ENCODE data around the gene ATP8B4. TPM values are rescaled to one million over a fixed set of nuclear protein-coding genes. Genes with fewer than 3 reads are reported as not detected.

ATP8B4 gene
- total RNA-seq, 1 donor from 2014 or later: 9.8 TPM

GRCh38 chr15:50110285-50110684 is 8.7 kb downstream of the ATP8B4 start:
- no peaks in the 10 kb centered on the region for H3K27me3 ChIP-seq
- no peaks in the 10 kb centered on the region for H3K36me3 ChIP-seq
- intact Hi-C loops (cut with DNase I): no loop called here
- no peaks in the 10 kb centered on the region for H3K4me1 ChIP-seq
- no peak for DNase-seq (ENCODE audit: extremely low spot score in 2 of 2)
- H3K27ac ChIP-seq: no peak overlapping the region
- no peak overlapping the region for H3K4me3 ChIP-seq
- no peak for TF ChIP-seq POLR2A (IDR thresholded peaks at IDR 0.05)
- TF ChIP-seq POLR2AphosphoS5 (IDR thresholded peaks at IDR 0.05; ENCODE audit: insufficient read depth in 1 of 2, low read depth in 1 of 2): no peak
- TF ChIP-seq, protein P1, sequence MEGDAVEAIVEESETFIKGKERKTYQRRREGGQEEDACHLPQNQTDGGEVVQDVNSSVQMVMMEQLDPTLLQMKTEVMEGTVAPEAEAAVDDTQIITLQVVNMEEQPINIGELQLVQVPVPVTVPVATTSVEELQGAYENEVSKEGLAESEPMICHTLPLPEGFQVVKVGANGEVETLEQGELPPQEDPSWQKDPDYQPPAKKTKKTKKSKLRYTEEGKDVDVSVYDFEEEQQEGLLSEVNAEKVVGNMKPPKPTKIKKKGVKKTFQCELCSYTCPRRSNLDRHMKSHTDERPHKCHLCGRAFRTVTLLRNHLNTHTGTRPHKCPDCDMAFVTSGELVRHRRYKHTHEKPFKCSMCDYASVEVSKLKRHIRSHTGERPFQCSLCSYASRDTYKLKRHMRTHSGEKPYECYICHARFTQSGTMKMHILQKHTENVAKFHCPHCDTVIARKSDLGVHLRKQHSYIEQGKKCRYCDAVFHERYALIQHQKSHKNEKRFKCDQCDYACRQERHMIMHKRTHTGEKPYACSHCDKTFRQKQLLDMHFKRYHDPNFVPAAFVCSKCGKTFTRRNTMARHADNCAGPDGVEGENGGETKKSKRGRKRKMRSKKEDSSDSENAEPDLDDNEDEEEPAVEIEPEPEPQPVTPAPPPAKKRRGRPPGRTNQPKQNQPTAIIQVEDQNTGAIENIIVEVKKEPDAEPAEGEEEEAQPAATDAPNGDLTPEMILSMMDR (IDR thresholded peaks at IDR 0.05): no peak
- no peaks in the 10 kb centered on the region for H3K9me3 ChIP-seq

GRCh38 chr15:50109076-50109987 is 9.7 kb downstream of the ATP8B4 start:
- Histone ChIP-seq H3K36me3 (no peaks in the 10 kb centered on the region), H3K27ac (no peak overlapping the region), H3K9me3 (no peaks in the 10 kb centered on the region), H3K27me3 (no peaks in the 10 kb centered on the region), H3K4me1 (no peaks in the 10 kb centered on the region), H3K4me3 (no peak overlapping the region)
- DNase-seq (ENCODE audit: extremely low spot score in 2 of 2): no peak
- TF ChIP-seq POLR2AphosphoS5 (IDR thresholded peaks at IDR 0.05; ENCODE audit: insufficient read depth in 1 of 2, low read depth in 1 of 2) (no peak), POLR2A (IDR thresholded peaks at IDR 0.05) (no peak)
- TF ChIP-seq, protein P1 (IDR thresholded peaks at IDR 0.05): no peak
- intact Hi-C loops (cut with DNase I): no loop called here

- DNase-seq (ENCODE audit: extremely low spot score in 2 of 2): no peak
- H3K9me3 ChIP-seq: no peaks in the 10 kb centered on the region
- no peak overlapping the region for H3K4me3 ChIP-seq
- H3K4me1 ChIP-seq: no peaks in the 10 kb centered on the region
- no peaks in the 10 kb centered on the region for H3K27me3 ChIP-seq
- no peak overlapping the region for H3K27ac ChIP-seq
- intact Hi-C loops (cut with DNase I): no loop called here
- TF ChIP-seq POLR2AphosphoS5 (IDR thresholded peaks at IDR 0.05; ENCODE audit: insufficient read depth in 1 of 2, low read depth in 1 of 2): no peak
- no peak for TF ChIP-seq POLR2A (IDR thresholded peaks at IDR 0.05)
- TF ChIP-seq, protein P1 (IDR thresholded peaks at IDR 0.05): no peak
- H3K36me3 ChIP-seq: no peaks in the 10 kb centered on the region
Observed at GRCh38 chr15:50108461-50108860, 10.6 kb downstream of the ATP8B4 start.

GRCh38 chr15:50107591-50108408 is 11.2 kb downstream of the ATP8B4 start:
- Histone ChIP-seq H3K36me3 (no peaks in the 10 kb centered on the region), H3K27me3 (no peaks in the 10 kb centered on the region), H3K9me3 (no peaks in the 10 kb centered on the region), H3K27ac (no peak overlapping the region), H3K4me3 (no peak overlapping the region), H3K4me1 (no peaks in the 10 kb centered on the region)
- no peak for TF ChIP-seq POLR2AphosphoS5 (IDR thresholded peaks at IDR 0.05; ENCODE audit: insufficient read depth in 1 of 2, low read depth in 1 of 2)
- TF ChIP-seq, protein P1 (IDR thresholded peaks at IDR 0.05): no peak
- DNase-seq (ENCODE audit: extremely low spot score in 2 of 2): no peak
- intact Hi-C loops (cut with DNase I): no loop called here
